ENCODE measurements around the gene UBE2L3.

GRCh38 chr22:21624880-21625791, 57.6 kb downstream of the UBE2L3 start:
- TF ChIP-seq ZBTB1 (tag by site-specific recombination; IDR thresholded peaks at IDR 0.05) (no peak), ZNF529 (tag by site-specific recombination; IDR thresholded peaks at IDR 0.05; ENCODE audit: insufficient replicate concordance) (no peak), PRDM1 (tag by site-specific recombination; IDR thresholded peaks at IDR 0.05) (no peak), CTCF (tag by site-specific recombination; IDR thresholded peaks at IDR 0.05) (no peak), ZNF513 (tag by site-specific recombination; IDR thresholded peaks at IDR 0.05) (no peak), ZNF639 (tag by site-specific recombination; IDR thresholded peaks at IDR 0.05) (no peak), SP2 (tag by site-specific recombination; IDR thresholded peaks at IDR 0.05) (no peak), BCL6B (tag by site-specific recombination; IDR thresholded peaks at IDR 0.05) (no peak), ZBTB7A (tag by site-specific recombination; IDR thresholded peaks at IDR 0.05; ENCODE audit: low read depth) (no peak), ZNF223 (tag by site-specific recombination; IDR thresholded peaks at IDR 0.05) (no peak), ZNF704 (tag by site-specific recombination; IDR thresholded peaks at IDR 0.05) (no peak)

Measured in HEK293 (cell line).